Activated CD4-positive, alpha-beta T cell treated with anti-CD3 and anti-CD28 coated beads, Interleukin-2, amount 50 U/mL, for 24 hours (primary cell): ENCODE measurements around the gene ATOH8.

ENCODE experiments used
- DNase-seq, 2 donors: peaks; one replicate each; pipeline ENCODE4 v3.0.0-alpha.2; 2020; ENCODE audit warnings: low read depth in 1 of 2, low spot score in 1 of 2

ATOH8 gene

DNA sequence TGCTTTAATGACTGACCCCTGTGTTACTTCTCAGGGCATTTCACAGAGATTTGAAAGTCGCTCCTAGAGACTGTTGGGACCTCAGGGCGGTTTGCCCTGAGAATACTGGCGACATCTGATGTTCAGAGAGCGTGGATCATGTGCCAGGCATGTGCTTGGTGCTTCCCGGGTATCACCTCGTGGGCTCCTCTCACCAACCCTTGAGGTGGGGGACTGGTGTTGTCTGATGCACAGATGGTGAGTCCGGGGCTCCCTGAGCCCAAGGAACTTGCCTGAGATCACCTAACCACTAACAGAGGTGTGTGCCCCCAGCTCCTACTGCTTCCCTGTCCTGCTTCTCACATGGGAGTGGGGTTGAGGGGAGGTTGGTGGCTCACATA, 16.2 kb downstream of the ATOH8 start:
- DNase-seq: no peak

DNA sequence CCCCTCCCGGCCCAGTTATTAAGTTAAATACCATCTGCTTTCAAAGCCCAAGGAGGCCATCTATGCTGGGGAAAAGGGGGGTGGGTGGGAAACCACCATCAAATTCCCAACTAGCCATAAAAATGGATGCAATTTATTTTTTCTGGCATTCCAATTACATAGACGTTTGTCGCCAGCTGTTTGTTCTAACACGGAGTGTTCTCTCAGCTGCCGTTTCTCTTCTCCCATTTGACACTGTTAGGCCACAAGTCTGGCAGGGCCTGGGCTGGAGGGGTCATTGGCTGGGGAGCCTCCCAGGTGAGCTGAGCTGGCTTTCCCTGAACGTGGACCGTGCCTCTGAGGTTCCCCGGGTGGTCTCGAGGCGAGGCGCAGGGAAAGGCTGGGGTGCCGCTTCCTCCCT, 16.6 kb downstream of the ATOH8 start:
- no peak for DNase-seq

DNA sequence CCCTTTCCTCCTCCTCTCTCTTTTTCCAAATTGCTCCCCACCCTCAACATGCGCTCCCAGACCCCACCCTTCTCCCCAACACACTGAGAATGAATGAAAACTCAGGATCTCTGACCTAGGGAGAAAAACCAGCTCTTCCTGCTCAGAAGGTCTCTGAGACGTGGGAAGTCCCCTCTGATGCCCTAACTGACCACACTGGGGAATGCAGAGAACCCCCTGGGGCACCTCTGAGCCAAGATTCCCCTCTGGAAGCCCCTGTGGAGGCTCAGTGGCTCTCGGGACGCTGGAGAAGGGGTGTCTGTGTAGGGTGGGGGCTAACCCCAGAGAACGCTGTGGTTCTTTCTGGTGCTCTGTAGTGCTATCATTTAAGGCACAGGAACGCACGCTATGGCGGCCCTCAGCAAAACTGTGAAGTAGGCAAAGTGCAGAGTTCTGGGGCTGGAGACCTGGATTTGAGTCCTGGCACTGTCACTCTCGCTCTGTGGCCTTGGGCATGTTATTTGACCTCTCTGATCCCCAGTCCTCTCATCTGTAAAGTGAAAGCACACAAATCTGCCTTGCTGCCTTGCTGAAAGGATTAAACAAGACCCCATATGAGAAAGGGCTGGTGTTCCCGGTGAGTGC, 17.1 kb downstream of the ATOH8 start:
- no peak for DNase-seq

DNA sequence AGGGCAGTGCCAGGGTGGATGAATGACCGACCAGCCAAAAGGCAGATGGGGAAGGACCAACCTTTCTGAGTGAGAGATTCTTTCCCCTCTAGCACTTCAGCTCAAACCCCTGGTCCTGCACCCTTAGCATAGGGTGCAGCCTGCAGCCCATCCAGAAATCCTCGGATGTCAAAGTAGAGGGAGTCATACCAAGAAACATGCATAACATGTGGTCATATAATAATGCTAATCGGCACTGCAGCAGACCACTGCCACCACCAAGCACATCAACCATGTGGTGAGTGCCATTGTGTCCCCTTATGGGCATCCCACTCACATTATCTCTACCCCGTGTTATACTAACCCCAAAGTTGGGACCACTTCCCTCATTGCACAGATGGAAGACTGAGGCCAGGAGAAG, 17.7 kb downstream of the ATOH8 start:
- DNase-seq: no peak

DNA sequence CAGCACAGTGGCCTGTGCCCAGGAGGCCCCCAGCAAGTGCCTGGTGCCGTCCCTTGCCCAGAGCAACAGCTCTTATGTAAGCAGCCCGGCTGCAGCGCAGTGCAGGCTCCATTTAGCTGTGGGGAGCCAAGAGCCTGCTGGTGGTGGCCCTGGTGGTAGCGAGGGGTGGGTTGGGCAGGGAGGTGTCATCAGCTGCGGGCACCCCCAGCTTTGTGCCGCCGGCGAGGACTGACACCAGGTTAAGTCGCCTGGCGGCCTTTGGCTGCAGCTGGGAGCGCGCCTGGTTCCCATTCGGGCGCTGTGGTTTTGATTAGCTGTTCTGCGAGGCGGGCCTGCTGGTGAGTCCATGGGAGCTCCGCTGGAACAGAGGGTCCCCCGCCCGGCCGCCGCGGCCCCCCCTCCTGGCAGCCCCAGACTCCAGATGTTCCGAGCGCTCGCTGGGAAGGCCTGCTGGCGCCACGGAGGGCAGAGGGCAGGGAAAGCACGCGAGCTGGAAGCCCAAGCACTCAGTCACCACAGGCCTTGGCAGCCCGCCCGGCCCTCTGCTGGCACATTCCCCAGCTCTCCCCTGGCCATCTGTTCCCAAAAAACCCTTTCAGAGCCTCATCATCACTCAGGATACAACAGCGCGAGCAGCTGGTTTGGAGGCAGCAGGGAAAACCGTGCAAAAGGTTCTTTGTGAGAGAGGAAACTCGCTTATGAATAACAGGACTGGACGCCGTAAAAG, 18.4 kb downstream of the ATOH8 start:
- DNase-seq: no peak

DNA sequence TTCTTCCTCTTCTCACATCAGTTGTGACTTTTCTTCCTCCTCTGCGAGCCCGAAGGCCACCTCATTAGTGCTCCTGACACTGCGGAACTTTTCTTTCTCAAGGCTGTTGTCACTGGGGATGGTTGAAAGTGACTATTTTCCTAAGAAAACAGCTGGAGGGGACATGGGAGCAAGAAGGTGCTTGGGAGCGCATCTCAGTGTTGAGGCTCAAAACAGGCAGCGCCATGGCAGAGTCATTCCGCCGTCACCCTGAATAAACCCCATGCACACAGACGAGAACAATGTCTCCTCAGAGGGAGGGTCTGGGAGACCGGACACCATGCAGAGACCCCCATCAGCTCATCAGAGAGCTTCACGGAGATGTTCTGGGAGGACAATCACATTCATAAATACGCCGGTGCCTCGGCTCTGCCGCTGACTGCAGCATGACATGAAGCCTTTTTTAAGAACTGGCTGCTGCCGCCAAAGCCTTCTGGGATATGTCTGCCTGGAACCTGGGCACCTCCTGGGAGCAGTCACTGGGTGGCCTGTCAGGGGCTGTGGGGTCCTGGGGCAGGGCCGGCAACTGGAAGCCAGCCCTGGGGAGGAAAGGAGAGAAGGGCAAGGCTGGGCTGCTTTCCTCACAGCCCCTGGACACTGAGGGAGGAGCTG, 19.2 kb downstream of the ATOH8 start:
- no peak for DNase-seq

DNA sequence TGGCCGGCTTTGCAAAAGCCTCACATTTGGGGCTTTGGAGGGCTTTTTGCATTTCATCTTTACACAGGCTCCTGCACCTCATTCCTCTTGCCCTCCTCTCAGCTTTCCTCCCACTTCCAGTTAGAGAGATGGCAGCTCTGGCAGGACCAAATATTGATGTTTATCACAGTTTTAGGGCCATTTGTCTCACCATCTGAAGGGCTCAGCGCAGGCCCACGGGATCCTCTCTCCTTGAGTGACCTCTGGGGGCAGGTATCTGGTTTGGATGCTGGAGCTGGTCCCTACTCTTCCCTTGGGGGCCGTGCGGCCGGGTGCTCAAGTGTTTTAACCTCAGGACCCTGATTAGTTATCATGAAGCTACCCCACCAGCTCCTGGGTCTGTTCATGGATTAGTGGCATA, 19.9 kb downstream of the ATOH8 start:
- no peak for DNase-seq

DNA sequence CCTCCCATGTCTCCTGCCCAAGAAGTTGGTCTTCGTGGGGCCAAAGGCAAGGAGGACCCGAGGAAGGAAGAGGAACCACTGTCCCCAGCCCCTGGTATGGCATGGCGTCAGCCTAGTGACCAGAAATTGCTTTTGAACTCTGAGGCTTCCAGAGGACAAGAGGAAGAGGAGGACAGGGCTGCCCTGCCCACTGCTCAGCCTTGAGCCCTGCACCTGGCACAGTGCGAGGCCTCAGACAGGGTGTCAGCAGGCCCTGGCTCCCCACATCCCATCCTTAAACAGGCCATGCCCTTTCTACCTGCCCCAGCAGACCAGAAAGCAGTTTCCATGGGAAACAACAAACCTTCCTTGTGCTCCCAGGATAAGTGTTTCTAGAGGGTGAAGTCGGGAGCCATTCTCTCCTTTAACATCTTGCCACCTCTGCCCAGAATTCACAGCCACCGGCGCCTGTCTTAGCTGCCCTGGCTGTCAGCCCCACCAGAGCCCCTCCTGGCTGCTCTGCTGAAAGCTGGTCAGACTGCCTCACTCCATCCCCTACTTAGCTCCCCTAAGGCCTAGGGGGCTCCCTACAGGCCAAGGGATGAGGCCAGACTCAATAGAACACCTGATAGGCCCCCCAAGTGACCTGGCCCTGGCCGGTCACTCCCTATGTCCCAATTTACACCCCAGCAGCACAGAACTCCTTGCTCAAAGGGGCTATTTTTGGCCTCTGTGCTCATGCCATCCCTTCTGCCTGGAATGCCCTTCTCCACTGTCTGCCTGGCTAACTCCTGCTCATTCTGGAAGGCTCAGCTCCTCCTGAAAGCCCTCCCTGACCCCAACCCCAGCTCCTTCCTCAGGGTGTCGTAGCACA, 20.6 kb downstream of the ATOH8 start:
- DNase-seq: no peak

DNA sequence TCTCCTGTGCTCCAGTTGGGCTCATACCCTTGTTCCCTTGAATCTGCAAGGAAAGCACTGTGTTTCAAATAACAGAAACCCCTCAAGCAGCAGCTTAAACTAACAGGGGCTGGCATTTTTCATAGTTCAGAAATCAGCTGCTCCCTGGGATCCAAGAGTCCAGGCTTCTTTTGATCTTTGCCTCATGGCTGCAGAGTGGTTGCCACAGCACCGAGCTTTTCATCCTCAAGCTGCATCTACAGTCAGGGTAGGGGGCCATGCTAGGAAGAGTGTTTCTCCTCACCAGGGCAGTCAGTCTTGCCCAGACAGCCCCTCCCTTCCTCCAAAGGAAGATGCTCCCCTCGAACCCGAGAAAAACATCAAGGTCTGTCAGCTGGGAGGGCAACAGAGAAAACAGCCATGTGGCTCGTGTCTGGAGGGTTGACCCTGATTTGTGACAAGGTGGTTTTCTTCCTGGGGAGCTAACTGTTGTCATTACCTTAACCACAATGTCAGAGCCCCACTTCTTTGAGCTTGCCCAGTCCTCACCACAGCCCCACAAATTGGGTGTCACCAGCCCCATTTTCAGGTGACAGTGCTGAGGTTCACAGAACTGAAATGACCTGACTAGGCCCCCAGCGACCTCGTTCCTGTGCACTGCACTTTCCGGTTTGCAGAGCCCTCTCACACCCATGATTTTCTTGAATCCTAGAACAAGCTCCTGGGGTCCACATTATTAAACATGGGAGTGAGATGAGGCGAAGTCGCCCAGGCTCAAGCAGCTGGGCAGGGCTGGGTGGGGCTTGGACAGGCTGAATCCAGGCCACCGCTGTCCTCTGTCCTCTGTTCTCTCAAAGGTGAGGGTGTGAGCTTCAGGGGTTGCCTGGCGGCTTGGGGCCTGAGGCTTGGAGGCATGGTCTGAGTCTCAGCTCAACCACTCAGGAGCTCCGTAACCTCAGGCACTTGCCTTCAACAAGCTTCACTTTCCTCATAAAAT, 21.9 kb downstream of the ATOH8 start:
- no peak for DNase-seq

DNA sequence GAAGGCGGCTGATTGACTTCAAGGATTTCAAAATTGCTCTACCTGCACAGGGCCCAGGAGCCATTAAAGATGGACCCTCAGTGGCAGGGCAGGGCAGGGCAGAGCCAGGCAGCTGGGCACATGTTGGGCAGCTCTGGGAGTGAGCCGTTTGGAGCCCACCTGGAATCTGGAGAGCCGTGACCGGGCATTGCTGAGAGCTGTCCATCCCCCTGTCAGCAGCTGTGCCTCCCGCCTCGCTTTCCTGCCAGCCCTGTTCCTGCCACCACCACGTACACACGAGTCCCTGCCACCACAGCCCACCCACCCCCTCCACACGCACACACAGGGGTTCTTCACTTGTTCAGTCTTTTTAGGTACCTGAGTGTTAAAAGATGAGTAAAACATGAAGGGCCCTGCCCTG, 22.9 kb downstream of the ATOH8 start:
- no peak for DNase-seq

DNA sequence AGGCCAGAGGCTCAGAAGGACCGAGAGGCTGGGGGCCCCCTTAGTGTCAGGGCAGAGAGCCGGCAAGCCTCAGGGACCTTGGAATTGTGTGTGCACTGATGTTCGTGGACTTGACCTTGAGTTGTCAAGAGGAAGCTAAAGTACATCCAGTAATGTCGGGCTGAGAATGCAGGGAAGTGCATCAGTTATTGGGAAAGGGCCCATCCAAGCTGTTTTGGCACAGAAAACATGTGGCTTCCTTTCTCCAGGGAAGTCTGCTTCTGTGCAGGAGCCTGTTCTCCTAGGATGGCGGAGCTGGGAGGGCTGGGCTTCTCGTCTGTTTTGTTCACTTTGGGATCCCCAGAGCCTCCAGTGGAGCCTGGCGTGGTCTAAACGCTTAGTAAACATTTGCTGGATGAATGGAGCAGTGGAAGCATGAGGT, 23.7 kb downstream of the ATOH8 start:
- DNase-seq: no peak

DNA sequence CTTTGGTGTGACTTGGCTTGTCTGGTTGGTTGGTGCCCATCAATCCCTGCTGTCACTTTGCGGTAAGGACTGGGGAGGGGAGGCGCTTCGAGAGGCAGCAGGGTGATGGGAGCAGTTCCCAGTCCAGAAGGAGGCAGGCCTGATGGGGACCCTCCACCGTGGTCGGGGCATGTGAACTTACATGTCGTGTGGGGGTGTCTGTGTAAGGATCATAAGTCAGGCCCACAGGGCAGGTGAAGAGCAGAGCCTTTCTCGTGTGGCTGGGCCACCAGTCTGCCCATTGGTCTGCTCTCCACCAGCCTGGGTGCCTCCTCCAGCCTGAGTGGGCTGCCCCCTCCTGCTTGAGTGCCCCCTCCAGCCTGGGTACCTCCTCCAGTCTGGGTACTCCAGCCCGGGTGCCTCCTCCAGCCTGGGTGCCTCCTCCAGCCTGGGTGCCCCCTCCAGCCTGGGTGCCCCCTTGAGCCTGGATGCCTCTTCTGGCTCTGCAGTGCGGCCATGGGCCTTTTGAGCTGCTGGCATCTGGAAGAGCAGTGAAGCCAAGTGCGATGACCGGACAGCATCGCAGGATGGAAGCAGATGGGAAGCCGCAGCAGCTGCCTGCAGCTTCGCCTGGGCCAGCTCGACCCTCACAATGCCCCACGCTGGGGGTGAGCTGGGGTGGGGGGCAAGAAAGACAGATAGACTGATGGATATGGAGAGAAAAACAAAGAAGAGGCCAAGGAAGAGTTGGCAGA, 25.0 kb downstream of the ATOH8 start:
- DNase-seq: no peak

DNA sequence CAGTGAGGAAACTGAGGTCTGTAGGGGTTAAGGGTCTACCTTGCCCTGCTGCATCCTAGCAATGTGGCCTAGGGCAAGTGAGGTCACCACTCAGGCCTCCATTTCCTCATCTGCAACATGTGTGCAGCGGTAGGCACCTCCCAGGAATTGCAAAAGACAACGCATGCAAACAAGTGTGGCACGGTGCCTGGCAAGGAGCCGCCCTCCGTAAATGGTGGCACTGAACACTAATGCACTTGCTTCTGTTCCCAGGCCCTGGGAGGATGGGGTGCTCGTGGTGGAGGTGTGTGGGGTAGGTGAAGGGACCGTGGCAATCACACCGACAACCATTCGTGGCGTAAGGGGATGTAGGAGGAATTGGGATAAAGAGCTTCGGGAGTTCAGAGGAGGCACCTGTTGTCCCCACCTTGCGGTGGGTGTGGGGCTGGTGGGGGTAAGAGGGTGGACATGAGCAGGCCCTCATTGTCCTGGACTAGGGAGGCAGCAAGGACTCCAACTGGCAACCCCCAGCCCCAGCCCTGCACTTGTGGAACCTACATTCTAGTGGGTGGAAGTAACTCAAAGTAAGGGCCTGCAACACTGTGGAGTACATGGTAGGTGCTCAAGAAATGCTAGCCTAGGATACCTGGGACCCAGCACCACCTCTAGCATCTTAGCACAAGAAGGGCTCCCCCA, 26.0 kb downstream of the ATOH8 start:
- no peak for DNase-seq

DNA sequence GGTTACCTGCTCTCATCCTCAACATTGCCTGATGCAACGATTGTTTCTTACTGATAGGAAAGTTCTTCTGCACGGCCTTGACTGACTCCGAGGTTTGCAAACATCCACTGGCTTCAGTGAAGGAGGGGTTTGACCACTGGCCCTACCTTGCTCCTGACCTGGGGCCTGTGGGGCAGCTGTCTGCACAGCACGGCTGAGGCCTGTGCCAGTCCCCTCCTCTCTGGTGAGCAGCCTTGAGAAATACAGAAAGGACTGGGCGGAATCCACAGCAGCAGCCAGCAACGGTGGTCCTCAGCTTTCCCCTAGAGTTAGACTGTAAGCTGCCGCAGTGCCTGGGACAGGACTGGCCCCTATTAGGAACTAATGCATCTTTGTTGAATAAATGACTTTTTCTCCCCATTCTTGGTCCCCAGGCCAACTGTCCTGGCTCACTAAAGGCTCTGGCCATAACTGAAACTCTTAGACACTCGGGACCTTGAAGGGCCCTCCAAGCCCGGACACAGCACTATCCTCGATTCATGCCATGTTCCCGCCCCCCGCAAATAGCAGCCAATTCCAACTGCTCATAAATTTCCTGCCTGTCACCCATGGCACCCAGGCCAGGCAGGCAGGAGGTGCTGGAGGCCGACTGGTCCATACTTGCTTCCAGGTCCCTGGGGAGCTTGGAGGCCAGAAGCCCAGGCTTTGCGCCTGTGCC, 26.7 kb downstream of the ATOH8 start:
- DNase-seq: no peak

DNA sequence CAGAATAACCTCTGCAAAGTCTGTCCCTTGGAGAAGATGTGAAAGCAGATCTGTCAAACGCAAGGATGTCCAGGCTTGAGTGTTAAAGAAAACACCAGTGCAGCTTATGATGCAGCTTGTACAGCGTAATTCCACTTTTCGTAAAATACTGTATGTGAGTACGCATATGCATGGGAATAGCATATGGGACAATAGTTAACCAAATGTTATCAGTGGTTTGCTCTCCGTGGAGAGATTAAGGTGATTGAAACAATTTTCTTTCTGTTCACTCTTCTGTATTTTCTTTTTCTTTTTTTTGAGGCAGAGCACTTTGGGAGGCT, 27.2 kb downstream of the ATOH8 start:
- DNase-seq: no peak

DNA sequence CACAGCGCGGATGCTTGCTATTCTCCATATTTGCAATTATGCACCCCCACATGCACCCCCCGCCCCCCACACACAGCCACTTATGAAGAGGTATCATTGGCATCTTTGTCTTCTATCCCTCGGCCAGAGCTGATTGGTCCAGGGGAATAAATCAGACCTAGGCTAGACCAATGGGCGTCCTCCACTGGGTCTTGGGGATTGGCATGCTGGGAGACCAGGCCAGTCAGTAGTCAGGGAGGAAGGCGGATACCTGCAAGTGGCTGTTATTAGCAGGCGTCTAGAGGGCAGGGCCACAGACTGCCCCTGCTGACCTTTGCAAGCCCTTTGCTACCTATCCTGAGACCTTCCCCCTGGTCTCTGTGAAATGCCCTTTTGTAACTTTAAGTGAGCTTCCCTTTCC, 30.0 kb downstream of the ATOH8 start:
- DNase-seq: no peak

DNA sequence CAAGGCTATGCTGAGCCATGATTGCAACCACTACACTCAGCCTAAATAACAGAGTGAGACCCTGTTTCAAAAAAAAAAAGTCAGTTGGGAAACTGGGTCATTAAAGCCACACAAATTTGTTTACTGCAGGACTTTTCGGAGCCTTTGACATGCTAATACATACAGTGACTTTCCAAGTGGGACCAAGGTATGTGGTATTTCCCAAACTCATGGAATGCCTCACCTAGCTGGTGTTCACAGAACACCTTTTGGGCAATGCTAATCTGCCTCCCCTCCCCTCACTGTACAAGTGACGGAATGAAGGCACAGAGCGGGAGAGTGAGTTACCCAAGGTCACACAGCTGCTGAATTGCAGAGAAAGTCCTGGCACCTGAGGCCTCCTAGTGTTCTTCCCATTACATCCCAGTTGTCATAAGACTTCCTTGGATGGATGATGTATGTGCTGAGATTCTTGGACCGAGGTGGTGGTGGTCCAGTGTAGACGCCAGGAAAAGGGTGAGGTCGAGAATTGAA, 30.7 kb downstream of the ATOH8 start:
- no peak for DNase-seq

DNA sequence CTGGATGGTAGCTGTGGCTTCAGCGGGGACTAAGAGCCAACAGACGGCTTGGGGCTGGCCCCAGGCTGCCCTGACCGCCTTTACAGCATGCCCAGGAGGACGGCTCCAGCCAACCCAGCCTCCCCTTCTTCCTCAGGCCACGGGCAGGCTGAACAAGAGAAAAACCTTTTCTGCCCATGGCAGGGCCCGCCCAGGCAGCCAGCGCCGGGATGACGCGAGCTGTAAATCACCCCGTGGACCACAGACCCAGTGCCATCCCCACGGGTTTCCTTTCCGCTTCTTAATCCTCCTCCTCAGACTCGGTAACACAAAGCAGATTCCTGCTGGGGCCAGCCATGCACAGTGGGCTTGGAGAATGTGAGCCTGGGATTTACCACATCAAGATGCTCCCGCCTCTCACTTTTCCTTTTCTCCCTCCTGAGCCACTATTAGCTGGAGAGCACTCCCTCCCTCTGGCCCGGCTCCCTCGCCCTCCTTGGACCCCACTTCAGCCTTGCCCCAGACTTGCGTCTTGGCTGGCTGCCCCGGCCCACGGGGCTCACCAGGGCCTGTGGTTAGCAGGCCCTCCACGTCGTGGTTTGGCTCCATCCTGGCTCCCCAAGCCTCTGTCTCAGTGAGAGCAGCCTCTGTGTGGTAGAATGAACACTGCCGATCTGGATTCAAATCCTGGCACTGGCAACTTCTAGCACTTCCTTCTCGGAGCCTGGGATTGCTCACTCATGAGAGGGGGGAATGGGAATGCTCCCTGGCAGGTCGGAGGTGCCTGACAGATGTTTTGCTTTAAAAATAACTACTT, 31.4 kb downstream of the ATOH8 start:
- DNase-seq: no peak
